Left lung (tissue), 10 donors: ENCODE data around the gene C10orf67. TPM values are rescaled to one million over a fixed set of nuclear protein-coding genes. Genes with fewer than 3 reads are reported as not detected.

Experiments used
- ATAC-seq: fragments of 200-7000 bp; cut with Tn5 transposase; one replicate; pipeline ENCODE4 v1.9.1; 2020; ENCODE audit warnings: moderate library complexity
- DNase-seq, 4 donors: peaks; one replicate each; pipeline ENCODE4 v3.0.0-alpha.2; 2013 to 2020
- H3K27ac ChIP-seq, 2 donors: fragments of 200-600 bp; sonication (generic) in 1 of 2; one replicate each; pipeline versions ENCODE4 v1.5.0 to v1.8.0; 2020 to 2021
- H3K27me3 ChIP-seq, 2 donors: fragments of 200-600 bp; sonication (generic) in 1 of 2; one replicate each; pipeline versions ENCODE4 v1.5.0 to v1.8.0; 2020 to 2021
- H3K36me3 ChIP-seq, 2 donors: fragments of 200-600 bp; sonication (generic) in 1 of 2; one replicate each; pipeline versions ENCODE4 v1.5.0 to v1.8.0; 2020 to 2021
- H3K4me1 ChIP-seq, 2 donors: fragments of 200-600 bp; one replicate each; pipeline ENCODE4 v1.8.0; 2021
- H3K4me3 ChIP-seq, 2 donors: fragments of 200-600 bp; sonication (generic) in 1 of 2; one replicate each; pipeline versions ENCODE4 v1.5.0 to v1.8.0; 2020 to 2021; ENCODE audit warnings: mild to moderate bottlenecking in 1 of 2
- H3K9me3 ChIP-seq, 2 donors: fragments of 200-600 bp; sonication (generic) in 1 of 2; one replicate each; pipeline versions ENCODE4 v1.5.0 to v1.8.0; 2020 to 2021
- intact Hi-C, 2 donors: fragments of 100-400 bp; cut with DNase I; formaldehyde crosslinking; loops; one replicate each; pipeline versions ENCODE4 v1.11.2 to v1.14.2; 2022
- polyA plus RNA-seq, 6 donors: library from polyadenylated mRNA; unstranded; fragments of 120-200 nt; gene quantifications; one replicate each; pipeline ENCODE4 v1.2.1, GENCODE V29; 2013; ENCODE audit not compliant: insufficient read length in 6 of 6
- total RNA-seq, 2 donors: library from RNA; stranded (reverse); fragmentation: NEBNext Ultra II Directional; extraction: Animal tissue kit (Norgen Biotek cat#: 25700); gene quantifications; one replicate each; pipeline ENCODE4 v1.2.1, GENCODE V29; 2021
- TF ChIP-seq, protein P1 (sequence below), 2 donors: fragments of 200-600 bp; sonication (generic) in 1 of 2; IDR thresholded peaks; one replicate each; pipeline versions ENCODE4 v1.5.0 to v1.8.0; 2021; ENCODE audit warnings: antibody characterized with exemption in 2 of 2
- donor health status: DM: no; HTN: yes; CAD: no.
- donor health status: DM: no; HTN: no; CAD: no.

Gene C10orf67
- total and polyA plus RNA-seq, 8 donors: 0.29 to 0.93 (median 0.53) TPM

DNA sequence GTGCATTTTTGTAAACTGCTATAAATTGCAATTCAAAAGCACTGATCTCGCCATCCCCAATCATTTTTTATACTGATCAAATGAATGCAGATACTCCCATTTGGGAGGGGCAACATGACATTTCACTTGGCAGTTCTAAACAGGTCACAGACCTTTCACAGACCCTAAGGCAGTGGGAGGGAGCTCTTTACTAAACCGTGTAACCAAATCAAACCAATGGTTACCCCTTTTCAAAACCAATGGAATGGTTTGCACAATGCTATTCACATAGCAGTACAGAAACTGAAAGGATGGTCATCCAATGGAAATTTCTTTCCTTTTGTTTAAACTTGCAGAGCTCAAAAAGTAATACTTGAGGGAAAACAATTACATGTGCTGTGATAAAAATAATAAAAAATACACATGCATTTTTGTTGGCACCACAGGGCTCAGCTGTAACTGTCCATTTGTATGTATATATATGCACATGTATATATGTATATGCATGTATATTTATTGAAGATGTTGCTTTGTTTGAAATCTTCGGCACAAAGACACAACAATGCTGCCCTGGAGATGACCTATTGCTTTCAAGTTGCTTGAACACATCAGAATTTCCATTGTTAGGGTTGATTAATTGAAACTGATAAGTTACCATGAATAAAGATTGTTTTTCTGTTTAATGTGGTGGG lies 138.5 kb downstream of the C10orf67 start:
- TF ChIP-seq, protein P1, sequence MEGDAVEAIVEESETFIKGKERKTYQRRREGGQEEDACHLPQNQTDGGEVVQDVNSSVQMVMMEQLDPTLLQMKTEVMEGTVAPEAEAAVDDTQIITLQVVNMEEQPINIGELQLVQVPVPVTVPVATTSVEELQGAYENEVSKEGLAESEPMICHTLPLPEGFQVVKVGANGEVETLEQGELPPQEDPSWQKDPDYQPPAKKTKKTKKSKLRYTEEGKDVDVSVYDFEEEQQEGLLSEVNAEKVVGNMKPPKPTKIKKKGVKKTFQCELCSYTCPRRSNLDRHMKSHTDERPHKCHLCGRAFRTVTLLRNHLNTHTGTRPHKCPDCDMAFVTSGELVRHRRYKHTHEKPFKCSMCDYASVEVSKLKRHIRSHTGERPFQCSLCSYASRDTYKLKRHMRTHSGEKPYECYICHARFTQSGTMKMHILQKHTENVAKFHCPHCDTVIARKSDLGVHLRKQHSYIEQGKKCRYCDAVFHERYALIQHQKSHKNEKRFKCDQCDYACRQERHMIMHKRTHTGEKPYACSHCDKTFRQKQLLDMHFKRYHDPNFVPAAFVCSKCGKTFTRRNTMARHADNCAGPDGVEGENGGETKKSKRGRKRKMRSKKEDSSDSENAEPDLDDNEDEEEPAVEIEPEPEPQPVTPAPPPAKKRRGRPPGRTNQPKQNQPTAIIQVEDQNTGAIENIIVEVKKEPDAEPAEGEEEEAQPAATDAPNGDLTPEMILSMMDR (IDR thresholded peaks at IDR 0.05): no peak
- no peak overlapping the region for H3K27ac ChIP-seq
- H3K27me3 ChIP-seq: peaks cover 37 to 55% of the 10 kb centered on the region in 2 donors
- no peaks in the 10 kb centered on the region for H3K9me3 ChIP-seq
- no peaks in the 10 kb centered on the region for H3K36me3 ChIP-seq
- H3K4me1 ChIP-seq: no peaks in the 10 kb centered on the region
- no peak for ATAC-seq
- H3K4me3 ChIP-seq: no peak overlapping the region
- no peak for DNase-seq
- intact Hi-C loops: no loop called here

DNA sequence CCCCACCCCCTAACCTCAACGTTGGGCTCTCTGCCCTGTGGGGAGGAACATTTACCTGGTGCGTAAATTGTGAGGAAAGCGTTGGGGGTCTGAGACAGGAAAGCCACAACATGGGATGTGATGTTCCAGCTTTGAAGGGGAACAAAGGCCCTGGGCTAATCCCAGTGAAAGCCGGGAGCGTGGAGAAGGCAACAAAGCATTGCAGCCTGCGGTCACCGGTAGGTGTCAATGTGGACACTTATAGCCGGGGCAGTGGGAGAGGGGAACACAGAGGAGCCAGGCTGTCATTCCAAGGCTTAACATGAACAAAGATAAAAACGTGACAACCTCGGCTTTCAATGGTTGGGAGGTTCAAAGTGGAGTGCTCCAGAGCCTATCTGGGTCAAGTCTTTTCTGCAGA lies 139.8 kb downstream of the C10orf67 start:
- DNase-seq (no peak), ATAC-seq (no peak)
- Histone ChIP-seq H3K4me3 (no peak overlapping the region), H3K27me3 (peaks cover 50 to 57% of the 10 kb centered on the region in 2 donors), H3K9me3 (no peaks in the 10 kb centered on the region), H3K36me3 (no peaks in the 10 kb centered on the region), H3K27ac (no peak overlapping the region), H3K4me1 (no peaks in the 10 kb centered on the region)
- intact Hi-C loops: no loop called here
- TF ChIP-seq, protein P1 (IDR thresholded peaks at IDR 0.05): no peak

DNA sequence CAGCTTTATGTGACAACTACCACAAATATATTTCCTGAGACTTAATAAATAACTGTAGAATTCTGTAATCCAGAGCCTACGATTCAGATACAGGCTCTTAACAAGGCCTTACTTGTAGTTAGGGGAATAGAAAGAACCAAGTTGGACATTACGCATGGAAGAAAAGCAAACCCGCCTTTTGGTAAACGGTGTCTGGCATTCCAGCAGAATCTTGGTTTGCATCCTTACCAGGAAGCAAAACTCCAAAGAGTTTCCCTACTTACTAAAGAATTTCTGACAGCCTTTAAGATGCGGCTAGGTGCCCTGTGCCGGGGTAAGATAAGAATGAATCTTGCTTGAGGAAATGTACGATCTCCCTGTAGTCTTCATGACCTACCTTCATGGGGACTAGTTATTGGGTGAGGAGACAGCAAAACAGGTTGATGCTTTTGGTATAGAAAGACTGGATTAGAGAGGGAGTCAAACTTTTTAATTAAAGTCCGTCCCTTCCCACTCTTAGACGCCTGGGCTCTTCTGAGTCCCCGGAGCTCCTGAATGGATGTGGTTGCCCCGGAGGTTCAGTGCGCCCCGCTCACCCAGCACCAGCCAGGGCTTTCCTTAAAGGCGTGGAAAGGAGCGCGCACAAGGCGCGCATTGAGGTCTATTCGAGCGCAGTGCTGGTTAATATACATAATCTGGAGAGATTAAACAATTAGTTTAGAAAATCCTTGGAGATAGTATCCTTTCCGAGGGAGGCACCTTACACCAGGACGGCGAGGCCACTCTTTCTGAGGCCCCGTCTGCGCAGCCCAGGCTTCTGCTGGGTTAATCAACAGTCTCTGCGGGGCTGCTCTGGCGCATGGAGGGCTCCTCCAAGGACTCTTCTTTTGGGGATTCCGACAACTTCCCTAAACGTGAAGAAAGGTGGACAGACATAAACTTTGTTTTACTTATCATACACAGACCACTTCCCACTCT lies 140.9 kb downstream of the C10orf67 start:
- intact Hi-C loops: no loop called here
- H3K4me3 ChIP-seq: no peak overlapping the region
- H3K36me3 ChIP-seq: no peaks in the 10 kb centered on the region
- H3K4me1 ChIP-seq: no peaks in the 10 kb centered on the region
- no peak for DNase-seq
- H3K27ac ChIP-seq: no peak overlapping the region
- TF ChIP-seq, protein P1 (IDR thresholded peaks at IDR 0.05): no peak
- no peak for ATAC-seq
- H3K27me3 ChIP-seq: peaks cover 61 to 69% of the 10 kb centered on the region in 2 donors
- no peaks in the 10 kb centered on the region for H3K9me3 ChIP-seq

DNA sequence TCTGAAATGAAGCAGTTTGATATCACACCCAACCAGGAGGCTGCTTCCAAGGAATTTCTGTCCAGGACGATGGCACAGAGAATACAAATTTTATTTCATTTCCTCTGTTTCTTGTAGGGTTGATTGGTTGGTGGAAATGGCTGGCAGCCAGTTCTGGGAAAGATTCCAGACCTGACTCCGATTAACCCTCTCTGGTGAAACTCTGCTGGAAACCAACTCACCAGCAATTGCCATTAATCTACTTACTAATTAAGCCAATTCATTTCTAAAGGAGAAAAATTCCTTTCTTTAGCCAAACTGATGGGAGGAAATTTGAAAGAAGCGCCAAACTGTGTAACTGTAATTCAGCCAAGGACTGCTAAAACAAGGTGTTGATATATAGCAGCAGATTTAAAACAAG lies 141.8 kb downstream of the C10orf67 start:
- intact Hi-C loops: no loop called here
- DNase-seq (no peak), ATAC-seq (no peak)
- H3K4me1 ChIP-seq: no peaks in the 10 kb centered on the region
- H3K9me3 ChIP-seq: no peaks in the 10 kb centered on the region
- no peak overlapping the region for H3K27ac ChIP-seq
- H3K4me3 ChIP-seq: no peak overlapping the region
- TF ChIP-seq, protein P1 (IDR thresholded peaks at IDR 0.05): no peak
- peaks cover 68 to 77% of the 10 kb centered on the region in 2 donors for H3K27me3 ChIP-seq
- no peaks in the 10 kb centered on the region for H3K36me3 ChIP-seq

DNA sequence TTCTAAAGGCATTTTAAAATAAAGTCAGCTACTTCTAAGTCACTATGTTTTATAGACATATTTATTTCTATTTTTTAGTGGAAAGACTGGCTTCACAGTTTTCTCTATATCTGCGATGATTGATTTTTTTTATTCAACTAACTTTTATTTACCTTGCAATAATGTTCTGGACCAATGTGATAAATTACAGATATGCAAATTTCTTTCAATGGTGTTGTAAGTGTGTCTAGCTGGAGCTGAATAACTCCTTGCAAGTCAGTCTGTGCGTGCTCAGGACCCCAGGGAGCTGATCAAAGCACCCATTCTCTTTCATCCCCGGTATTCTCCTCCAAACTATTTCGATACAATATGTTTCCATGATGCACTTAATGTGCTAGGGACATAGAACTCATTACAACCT lies 142.8 kb downstream of the C10orf67 start:
- no peaks in the 10 kb centered on the region for H3K9me3 ChIP-seq
- intact Hi-C loops: no loop called here
- H3K4me1 ChIP-seq: no peaks in the 10 kb centered on the region
- H3K27me3 ChIP-seq: peaks cover 78 to 87% of the 10 kb centered on the region in 2 donors
- no peak for ATAC-seq
- H3K36me3 ChIP-seq: no peaks in the 10 kb centered on the region
- DNase-seq: no peak
- no peak overlapping the region for H3K4me3 ChIP-seq
- TF ChIP-seq, protein P1 (IDR thresholded peaks at IDR 0.05): no peak
- no peak overlapping the region for H3K27ac ChIP-seq
